Stimulated activated CD4-positive, alpha-beta T cell treated with anti-CD3 and anti-CD28 coated beads, Interleukin-4, amount 100 ng/mL, for 48 hours (primary cell): Measurements from ENCODE around the gene TLCD4.
"Not testable (repeated sequence)": the region's sequence is repeated elsewhere in the genome, so short reads cannot be mapped to it uniquely, and the experiment has no call there.

ENCODE experiments used
- DNase-seq, 2 donors: peaks; one replicate each; pipeline ENCODE4 v3.0.0-alpha.2; 2020; ENCODE audit warnings: low read depth in 2 of 2

Gene TLCD4

GRCh38 chr1:95117207-95118066 lies at the start of gene TLCD4:
TSS of gene TLCD4 (plus strand) at chr1:95117355. CDS start at chr1:95143902, 26,547 bp downstream.
- DNase-seq = peak in 1 of 2 donors; percentile 5

- no peak for DNase-seq
These were observed 49.6 kb upstream of the TLCD4 start for GRCh38 chr1:95067568-95067967.

GRCh38 chr1:95068956-95069709 lies 48.0 kb upstream of the TLCD4 start:
- no peak for DNase-seq

- no peak for DNase-seq
These were observed 47.5 kb upstream of the TLCD4 start for GRCh38 chr1:95069710-95070093.

- no peak for DNase-seq
These were observed 45.6 kb upstream of the TLCD4 start for GRCh38 chr1:95071539-95071938.

GRCh38 chr1:95072117-95072516 lies 45.0 kb upstream of the TLCD4 start:
- DNase-seq = no peak

GRCh38 chr1:95072532-95073419 lies 44.4 kb upstream of the TLCD4 start, which contains the start of gene ALG14:
TSS of gene ALG14 (minus strand) at chr1:95072951. CDS start at chr1:95072898, 53 bp downstream.
- DNase-seq = peak; percentile 83 to 88

GRCh38 chr1:95073446-95073845 lies 43.7 kb upstream of the TLCD4 start:
- DNase-seq = no peak

- no peak for DNase-seq
These were observed 41.1 kb upstream of the TLCD4 start for GRCh38 chr1:95076034-95076433.

- DNase-seq = no peak
These were observed 36.7 kb upstream of the TLCD4 start for GRCh38 chr1:95080446-95080845.

- no peak for DNase-seq
These were observed 36.3 kb upstream of the TLCD4 start for GRCh38 chr1:95080879-95081278.

- no peak for DNase-seq
These were observed 32.6 kb upstream of the TLCD4 start for GRCh38 chr1:95084317-95085176.

- no peak for DNase-seq
These were observed 31.8 kb upstream of the TLCD4 start for GRCh38 chr1:95085376-95085775.

GRCh38 chr1:95086949-95087533 lies 30.1 kb upstream of the TLCD4 start:
- DNase-seq = no peak

GRCh38 chr1:95088303-95088702 lies 28.9 kb upstream of the TLCD4 start:
- DNase-seq = no peak

- DNase-seq = no peak
These were observed 27.4 kb upstream of the TLCD4 start for GRCh38 chr1:95089650-95090287.

- DNase-seq = not testable (repeated sequence)
These were observed 25.9 kb upstream of the TLCD4 start for GRCh38 chr1:95091290-95091689.

GRCh38 chr1:95092891-95093290 lies 24.3 kb upstream of the TLCD4 start:
- not testable (repeated sequence) for DNase-seq

- no peak for DNase-seq
These were observed 23.9 kb upstream of the TLCD4 start for GRCh38 chr1:95093296-95093695.

- DNase-seq = no peak
These were observed 22.2 kb upstream of the TLCD4 start for GRCh38 chr1:95094923-95095322.
